HS-27A (cell line): ENCODE data around the gene SEC24C.
"Not testable (repeated sequence)": the region's sequence is repeated elsewhere in the genome, so short reads cannot be mapped to it uniquely, and the experiment has no call there.

ENCODE experiments used
- DNase-seq: peaks from one replicate; pipeline ENCODE4 v3.0.0-alpha.2; 2012; ENCODE audit warnings: low read depth, missing footprints

The SEC24C gene

GRCh38 chr10:73771722-73772280 is 27.6 kb downstream of the SEC24C start:
- no peak for DNase-seq

DNA sequence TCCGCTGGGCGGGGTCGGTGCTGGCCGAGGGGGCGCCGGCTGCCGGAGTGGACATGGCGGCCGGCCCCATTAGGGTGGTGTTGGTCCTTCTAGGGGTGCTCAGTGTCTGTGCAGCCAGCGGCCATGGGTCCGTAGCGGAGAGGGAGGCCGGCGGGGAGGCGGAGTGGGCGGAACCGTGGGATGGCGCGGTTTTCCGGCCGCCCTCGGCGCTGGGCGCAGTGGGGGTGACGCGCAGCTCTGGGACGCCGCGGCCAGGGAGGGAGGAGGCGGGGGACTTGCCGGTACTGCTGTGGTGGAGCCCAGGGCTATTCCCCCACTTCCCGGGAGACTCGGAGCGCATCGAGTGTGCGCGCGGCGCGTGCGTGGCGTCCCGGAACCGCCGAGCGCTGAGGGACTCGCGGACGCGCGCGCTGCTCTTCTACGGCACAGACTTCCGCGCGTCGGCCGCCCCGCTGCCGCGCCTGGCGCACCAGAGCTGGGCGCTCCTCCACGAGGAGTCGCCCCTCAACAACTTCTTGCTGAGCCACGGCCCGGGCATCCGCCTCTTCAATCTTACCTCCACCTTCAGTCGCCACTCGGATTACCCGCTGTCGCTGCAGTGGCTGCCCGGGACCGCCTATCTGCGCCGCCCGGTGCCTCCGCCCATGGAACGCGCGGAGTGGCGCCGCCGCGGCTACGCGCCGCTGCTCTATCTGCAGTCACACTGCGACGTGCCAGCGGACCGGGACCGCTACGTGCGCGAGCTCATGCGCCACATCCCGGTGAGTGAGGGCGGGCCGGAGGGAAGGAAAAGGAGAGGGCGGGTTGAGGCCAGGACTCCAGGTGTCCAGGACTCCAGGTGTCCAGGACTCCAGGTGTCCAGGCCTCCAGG is 28.3 kb downstream of the SEC24C start:
- no peak for DNase-seq

DNA sequence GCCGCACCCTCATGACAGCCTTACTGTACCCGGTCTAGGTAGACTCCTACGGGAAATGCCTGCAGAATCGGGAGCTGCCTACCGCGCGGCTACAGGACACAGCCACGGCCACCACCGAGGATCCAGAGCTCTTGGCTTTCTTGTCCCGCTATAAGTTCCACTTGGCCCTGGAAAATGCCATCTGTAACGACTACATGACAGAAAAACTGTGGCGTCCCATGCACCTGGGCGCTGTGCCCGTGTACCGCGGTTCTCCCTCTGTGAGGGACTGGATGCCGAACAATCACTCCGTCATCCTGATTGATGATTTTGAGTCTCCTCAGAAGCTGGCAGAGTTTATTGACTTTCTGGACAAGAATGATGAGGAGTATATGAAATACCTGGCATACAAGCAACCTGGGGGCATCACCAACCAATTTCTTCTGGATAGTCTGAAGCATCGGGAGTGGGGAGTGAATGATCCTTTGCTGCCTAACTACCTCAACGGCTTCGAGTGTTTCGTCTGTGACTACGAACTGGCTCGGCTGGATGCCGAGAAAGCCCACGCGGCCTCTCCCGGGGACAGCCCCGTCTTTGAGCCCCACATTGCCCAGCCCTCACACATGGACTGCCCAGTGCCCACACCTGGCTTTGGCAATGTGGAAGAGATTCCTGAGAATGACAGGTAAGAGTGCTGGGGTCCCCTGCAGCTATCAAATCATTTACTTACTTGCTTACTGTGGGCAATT is 29.1 kb downstream of the SEC24C start:
- no peak for DNase-seq

DNA sequence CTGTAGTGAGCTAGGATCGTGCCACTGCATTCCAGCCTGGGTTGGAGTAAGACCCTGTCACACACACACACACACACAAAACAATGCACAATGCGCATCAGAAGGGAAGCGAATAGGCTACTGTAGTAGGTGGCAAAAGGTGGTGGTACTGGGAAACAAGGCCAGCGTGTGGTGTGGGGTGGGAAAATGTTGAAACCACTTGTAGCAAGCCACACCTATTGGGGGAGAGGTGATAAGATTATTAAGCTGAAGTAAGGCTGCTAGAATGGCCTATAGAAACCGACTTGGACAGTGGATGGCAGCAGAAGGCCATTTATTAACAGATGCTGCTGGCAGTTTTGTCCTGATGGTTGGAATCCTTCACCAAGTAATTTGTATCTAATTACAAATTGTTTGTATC is 30.5 kb downstream of the SEC24C start:
- DNase-seq, result no peak

GRCh38 chr10:73779018-73779417 is 34.8 kb downstream of the SEC24C start:
- no peak for DNase-seq

DNA sequence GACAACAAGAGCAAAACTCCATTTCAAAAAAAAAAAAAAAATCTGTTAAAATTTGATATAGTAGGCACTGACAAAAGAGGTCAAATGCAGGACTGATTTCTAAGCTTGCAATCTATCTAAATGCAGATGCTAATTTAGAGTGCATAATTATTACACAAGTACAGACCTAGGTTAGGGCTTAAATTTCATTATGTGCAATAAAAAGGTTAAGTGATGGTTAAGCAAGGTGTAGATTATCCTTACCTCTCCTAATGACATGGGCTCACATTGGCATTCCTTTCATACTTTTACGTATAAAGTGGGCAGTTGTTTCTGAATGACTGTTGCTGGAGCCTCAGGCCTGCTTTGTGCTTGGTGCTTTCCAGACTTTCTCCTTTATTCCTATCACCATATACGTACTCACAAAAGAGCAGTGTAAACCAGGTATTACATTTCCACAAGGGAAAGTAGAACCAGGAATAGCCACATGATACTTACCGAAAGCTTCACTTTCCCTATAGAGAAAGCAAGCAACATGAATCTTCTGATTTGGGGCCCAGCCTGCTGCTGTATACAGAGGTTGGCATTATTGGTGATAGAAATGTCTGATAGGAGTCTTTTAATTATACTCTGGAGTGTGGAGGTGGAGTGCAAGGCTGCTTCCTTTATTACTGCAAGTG is 35.5 kb downstream of the SEC24C start:
- no peak for DNase-seq

DNA sequence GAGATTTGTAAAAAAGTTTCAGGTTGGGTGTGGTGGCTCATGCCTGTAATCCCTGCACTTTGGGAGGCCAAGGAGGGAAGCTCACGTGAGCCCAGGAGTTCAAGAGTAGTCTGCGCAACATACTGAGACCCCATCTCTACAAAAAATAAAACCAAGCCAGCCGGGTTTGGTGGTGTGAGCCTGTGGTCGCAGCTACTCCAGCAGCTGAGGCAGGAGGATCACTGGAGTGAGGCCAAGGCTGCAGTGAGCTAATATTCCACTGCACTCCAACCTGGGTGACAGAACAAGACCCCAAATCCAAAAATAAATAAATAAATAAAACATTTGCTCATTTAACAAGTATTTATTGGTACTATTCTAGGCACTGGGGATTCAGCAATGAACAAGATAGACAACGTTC is 36.1 kb downstream of the SEC24C start:
- no peak for DNase-seq

GRCh38 chr10:73780966-73781365 is 36.8 kb downstream of the SEC24C start:
- no peak for DNase-seq

- DNase-seq, result no peak
Observed at GRCh38 chr10:73781548-73781878, 37.3 kb downstream of the SEC24C start.

DNA sequence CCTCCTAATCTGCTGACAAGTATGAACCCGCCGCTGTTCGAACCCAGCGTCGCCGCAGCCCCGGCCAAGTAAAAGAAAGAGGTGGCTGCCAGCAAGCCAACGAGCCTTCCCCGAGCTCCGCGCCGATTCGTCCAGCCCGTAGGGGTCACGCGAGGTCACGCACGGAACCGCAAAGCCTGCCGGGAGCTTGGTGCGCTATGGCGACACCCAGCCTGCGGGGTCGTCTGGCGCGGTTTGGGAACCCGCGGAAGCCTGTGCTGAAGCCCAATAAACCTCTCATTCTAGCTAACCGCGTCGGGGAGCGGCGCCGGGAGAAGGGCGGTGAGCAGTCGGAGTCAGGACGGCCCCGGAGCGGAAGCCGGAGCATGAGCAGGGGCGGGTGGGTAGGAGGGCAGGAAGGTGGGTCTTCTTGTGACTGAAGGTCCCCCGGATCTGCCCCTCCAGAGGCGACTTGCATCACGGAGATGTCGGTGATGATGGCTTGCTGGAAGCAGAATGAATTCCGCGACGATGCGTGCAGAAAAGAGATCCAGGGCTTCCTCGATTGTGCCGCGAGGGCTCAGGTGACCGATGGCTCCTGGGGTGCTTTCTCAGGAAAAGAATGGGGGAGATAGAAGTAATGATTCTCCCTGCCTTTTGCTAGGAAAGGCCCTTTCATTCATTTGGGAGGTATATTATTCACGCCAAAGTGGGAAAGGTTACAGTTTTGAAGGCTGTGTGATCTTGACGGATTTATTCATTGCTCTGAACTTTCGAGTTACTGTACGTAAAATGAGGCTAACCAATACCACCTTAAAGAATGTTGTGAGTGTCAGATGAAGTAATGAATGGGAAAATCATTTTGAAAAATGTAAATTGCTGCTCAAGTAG is 37.9 kb downstream of the SEC24C start, which contains the start of gene CHCHD1:
Gene CHCHD1, plus strand, starts transcription at position 170 of the 870 bp plus-strand sequence. Its CDS starts 28 bp downstream, at position 198.
- DNase-seq, result peak; percentile 45

DNA sequence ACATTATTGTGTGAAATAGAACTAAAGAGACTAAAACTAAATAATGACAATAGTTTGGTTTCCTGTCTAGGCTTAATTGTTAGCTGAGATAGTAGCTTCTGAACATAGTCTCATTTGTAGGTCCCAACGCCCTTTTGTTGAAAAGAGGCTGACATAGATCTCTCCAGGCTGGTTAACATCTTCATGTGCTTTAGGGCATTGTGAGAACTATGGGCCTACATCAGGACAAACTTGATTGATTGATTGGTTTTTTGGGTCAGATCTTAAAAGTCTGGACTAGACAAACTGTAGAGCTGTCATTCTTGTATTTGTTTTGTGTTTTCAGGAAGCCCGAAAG is 38.5 kb downstream of the SEC24C start:
- no peak for DNase-seq

- DNase-seq, result peak; percentile 71
Observed at GRCh38 chr10:73785211-73785720, 41.1 kb downstream of the SEC24C start, which contains the start of gene ZSWIM8. Gene ZSWIM8, plus strand, starts transcription at chr10:73785606. Its CDS starts 273 bp downstream, at chr10:73785879.

GRCh38 chr10:73785721-73786511 is 41.7 kb downstream of the SEC24C start:
- no peak for DNase-seq

GRCh38 chr10:73786512-73786885 is 42.3 kb downstream of the SEC24C start:
- no peak for DNase-seq

DNA sequence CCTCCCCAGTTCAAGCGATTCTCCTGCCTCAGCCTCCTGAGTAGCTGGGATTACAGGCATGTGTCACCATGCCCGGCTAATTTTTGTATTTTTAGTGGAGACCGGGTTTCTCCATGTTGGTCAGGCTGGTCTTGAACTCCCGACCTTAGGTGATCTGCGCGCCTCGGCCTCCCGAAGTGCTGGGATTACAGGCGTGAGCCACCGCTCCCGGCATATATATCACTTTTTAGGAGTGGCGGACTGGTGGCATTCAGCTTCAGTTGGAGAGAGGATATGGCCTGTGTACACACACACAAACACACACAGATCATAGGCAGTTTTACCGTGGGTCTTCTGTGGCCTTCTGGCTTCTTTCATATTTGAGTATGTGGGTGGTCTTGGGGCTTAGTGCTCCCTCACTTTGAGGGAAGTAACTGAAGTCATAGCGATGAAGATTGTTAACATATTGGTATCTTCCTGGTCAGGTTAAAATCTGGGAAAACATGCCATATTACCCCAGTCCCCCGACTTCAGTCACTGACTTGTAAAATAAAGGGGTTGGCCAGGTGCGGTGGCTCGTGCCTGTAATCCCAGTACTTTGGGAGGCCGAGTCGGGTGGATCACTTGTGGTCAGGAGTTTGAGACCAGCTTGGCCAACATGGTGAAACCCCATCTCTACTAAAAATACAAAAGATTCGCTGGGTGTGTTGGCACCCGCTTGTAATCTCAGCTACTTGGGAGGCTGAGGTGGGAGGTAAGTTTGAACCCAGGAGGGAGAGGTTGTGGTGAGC is 43.0 kb downstream of the SEC24C start:
- DNase-seq, result not testable (repeated sequence)

GRCh38 chr10:73788864-73789658 is 44.9 kb downstream of the SEC24C start:
- DNase-seq, result no peak

- no peak for DNase-seq
Observed at GRCh38 chr10:73789659-73790055, 45.5 kb downstream of the SEC24C start.

DNA sequence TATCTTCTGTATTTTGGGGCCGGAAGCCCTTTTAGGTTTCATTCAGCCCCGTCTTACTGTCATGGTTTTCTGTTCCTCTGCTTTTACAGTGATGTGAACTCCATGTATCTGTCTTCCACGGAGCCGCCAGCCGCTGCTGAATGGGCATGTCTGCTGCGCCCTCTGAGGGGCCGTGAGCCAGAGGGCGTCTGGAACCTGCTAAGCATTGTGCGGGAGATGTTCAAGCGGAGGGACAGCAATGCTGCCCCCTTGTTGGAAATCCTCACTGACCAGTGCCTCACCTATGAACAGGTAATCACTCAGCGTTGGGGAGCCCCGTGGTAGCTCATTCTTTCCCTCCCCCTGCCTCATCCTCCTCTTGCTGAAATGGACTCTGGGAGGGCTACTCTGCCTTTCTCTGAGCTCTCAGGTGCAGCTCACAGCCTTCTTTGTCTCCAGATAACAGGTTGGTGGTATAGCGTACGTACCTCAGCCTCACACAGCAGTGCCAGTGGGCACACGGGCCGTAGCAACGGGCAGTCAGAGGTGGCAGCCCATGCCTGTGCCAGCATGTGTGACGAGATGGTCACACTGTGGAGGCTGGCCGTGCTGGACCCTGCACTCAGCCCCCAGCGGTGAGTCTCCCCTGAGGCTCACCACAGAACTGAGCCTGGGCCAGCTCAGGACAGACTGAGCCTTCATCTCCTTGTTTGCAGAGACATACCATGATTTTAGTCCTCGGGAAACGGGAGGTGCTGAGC is 46.9 kb downstream of the SEC24C start:
- DNase-seq, result no peak
